HUDEP-2 (cell line): ENCODE data around the gene BPIFB4.
"Not testable (repeated sequence)": the region's sequence is repeated elsewhere in the genome, so short reads cannot be mapped to it uniquely, and the experiment has no call there.

ENCODE experiments used
- DNase-seq, 76 experiments: peaks; one replicate each; lab custom pipeline; 2025; ENCODE audit not compliant: unreplicated experiment in 76 of 76; lab: John Stamatoyannopoulos, UW

BPIFB4 gene

GRCh38 chr20:33079259-33079658 is at the start of gene BPIFB4:
Gene BPIFB4, plus strand, starts transcription at chr20:33079643. Its CDS starts 1,884 bp downstream, at chr20:33081527.
- no peak for DNase-seq

GRCh38 chr20:33030076-33030475 is 49.4 kb upstream of the BPIFB4 start:
- DNase-seq: no peak

- no peak for DNase-seq
Observed at GRCh38 chr20:33030569-33030968, 48.9 kb upstream of the BPIFB4 start.

GRCh38 chr20:33031531-33031930 is 47.9 kb upstream of the BPIFB4 start, which contains the start of gene BPIFB6:
Gene BPIFB6, plus strand, starts transcription at chr20:33031648. Its CDS starts 0 bp downstream, at chr20:33031648.
- DNase-seq: no peak

GRCh38 chr20:33032555-33032954 is 46.9 kb upstream of the BPIFB4 start:
- no peak for DNase-seq

- DNase-seq: no peak
Observed at GRCh38 chr20:33033381-33033780, 46.1 kb upstream of the BPIFB4 start.

- DNase-seq: no peak
Observed at GRCh38 chr20:33034115-33034514, 45.3 kb upstream of the BPIFB4 start.

- DNase-seq: no peak
Observed at GRCh38 chr20:33034901-33035492, 44.4 kb upstream of the BPIFB4 start.

- DNase-seq: no peak
Observed at GRCh38 chr20:33037456-33037855, 42.0 kb upstream of the BPIFB4 start.

GRCh38 chr20:33038243-33038642 is 41.2 kb upstream of the BPIFB4 start:
- no peak for DNase-seq

- DNase-seq: no peak
Observed at GRCh38 chr20:33042430-33042829, 37.0 kb upstream of the BPIFB4 start.

- no peak for DNase-seq
Observed at GRCh38 chr20:33042983-33043730, 36.3 kb upstream of the BPIFB4 start.

GRCh38 chr20:33043731-33044181 is 35.7 kb upstream of the BPIFB4 start:
- DNase-seq: no peak

GRCh38 chr20:33045129-33045721 is 34.2 kb upstream of the BPIFB4 start:
- DNase-seq: not testable (repeated sequence)

GRCh38 chr20:33046412-33046811 is 33.0 kb upstream of the BPIFB4 start:
- no peak for DNase-seq

- DNase-seq: no peak
Observed at GRCh38 chr20:33051333-33051732, 28.1 kb upstream of the BPIFB4 start.

GRCh38 chr20:33053291-33054106 is 25.9 kb upstream of the BPIFB4 start, which contains the start of gene BPIFB3:
Gene BPIFB3, plus strand, starts transcription at chr20:33053903. Its CDS starts 1,533 bp downstream, at chr20:33055436.
- no peak for DNase-seq

GRCh38 chr20:33054381-33054780 is 25.1 kb upstream of the BPIFB4 start:
- no peak for DNase-seq

GRCh38 chr20:33054791-33055190 is 24.7 kb upstream of the BPIFB4 start:
- DNase-seq: no peak

- DNase-seq: no peak
Observed at GRCh38 chr20:33059136-33059535, 20.3 kb upstream of the BPIFB4 start.
